Measurements from ENCODE around the gene DGKE.

The DGKE gene

GRCh38 chr17:56893503-56893902 is 59.6 kb downstream of the DGKE start:
- no peak for DNase-seq

GRCh38 chr17:56894859-56895455 is 61.0 kb downstream of the DGKE start:
- no peak for DNase-seq

- DNase-seq: no peak
These were observed 62.4 kb downstream of the DGKE start for GRCh38 chr17:56896217-56896967.

- DNase-seq: no peak
These were observed 63.0 kb downstream of the DGKE start for GRCh38 chr17:56896968-56897359.

GRCh38 chr17:56897646-56898424 is 63.9 kb downstream of the DGKE start:
- DNase-seq: no peak

GRCh38 chr17:56898874-56899273 is 64.9 kb downstream of the DGKE start:
- no peak for DNase-seq

- DNase-seq: no peak
These were observed 65.5 kb downstream of the DGKE start for GRCh38 chr17:56899403-56899802.

GRCh38 chr17:56902348-56902747 is 68.4 kb downstream of the DGKE start:
- DNase-seq: no peak

GRCh38 chr17:56903560-56903959 is 69.6 kb downstream of the DGKE start:
- no peak for DNase-seq

GRCh38 chr17:56908001-56908542 is 74.1 kb downstream of the DGKE start:
- no peak for DNase-seq

- DNase-seq: no peak
These were observed 76.0 kb downstream of the DGKE start for GRCh38 chr17:56909742-56910508.

GRCh38 chr17:56910509-56911235 is 76.7 kb downstream of the DGKE start:
- DNase-seq: no peak

- DNase-seq: no peak
These were observed 78.4 kb downstream of the DGKE start for GRCh38 chr17:56912105-56912999.

- no peak for DNase-seq
These were observed 79.0 kb downstream of the DGKE start for GRCh38 chr17:56913000-56913311.

- no peak for DNase-seq
These were observed 79.5 kb downstream of the DGKE start for GRCh38 chr17:56913353-56913866.

GRCh38 chr17:56913867-56914580 is 80.1 kb downstream of the DGKE start, which contains the start of gene TRIM25:
TRIM25 (minus strand) TSS chr17:56914049; CDS start chr17:56913988, 61 bp downstream.
- DNase-seq: peak; percentile 70

- DNase-seq: no peak
These were observed 80.8 kb downstream of the DGKE start for GRCh38 chr17:56914581-56915273.

- no peak for DNase-seq
These were observed 83.8 kb downstream of the DGKE start for GRCh38 chr17:56917559-56918296.

GRCh38 chr17:56918916-56919315 is 85.0 kb downstream of the DGKE start:
- no peak for DNase-seq

Measured in NCI-H1694 treated with DMSO at 0.1 percent for 48 hours (cell line).